HepG2 (cell line): ENCODE results near the gene OR6S1. TPM values are rescaled to one million over a fixed set of nuclear protein-coding genes. Genes with fewer than 3 reads are reported as not detected.

Experiments
- ARNT2 ChIP-seq: sonication (generic); formaldehyde crosslinking; IDR thresholded peaks from 2 replicates; pipeline ENCODE4 v1.8.0; 2022; ENCODE audit warnings: mild to moderate bottlenecking, low read depth, missing genetic modification reagents, moderate library complexity
- GABPB1 ChIP-seq: IDR thresholded peaks from 2 replicates; pipeline ENCODE4 v1.6.1; 2016; ENCODE audit warnings: mild to moderate bottlenecking, missing genetic modification reagents, moderate library complexity, missing compliant biosample characterization
- HINFP ChIP-seq: sonication (generic); formaldehyde crosslinking; IDR thresholded peaks from 2 replicates; pipeline ENCODE4 v1.4.0; 2020; ENCODE audit warnings: low read depth, mild to moderate bottlenecking, missing genetic modification reagents
- KMT2B ChIP-seq: IDR thresholded peaks from 2 replicates; pipeline ENCODE4 v1.6.1; 2016; ENCODE audit warnings: missing genetic modification reagents, missing compliant biosample characterization
- NCOA2 ChIP-seq: sonication (generic); formaldehyde crosslinking; IDR thresholded peaks from 2 replicates; pipeline ENCODE4 v1.8.0; 2022; ENCODE audit warnings: inconsistent platforms
- POGZ ChIP-seq: sonication (generic); formaldehyde crosslinking; IDR thresholded peaks from 2 replicates; pipeline ENCODE4 v1.4.0; 2020; ENCODE audit warnings: mild to moderate bottlenecking, missing genetic modification reagents
- RAD51 ChIP-seq: fragments of 450-650 bp; IDR thresholded peaks from 2 replicates; pipeline ENCODE4 v1.6.1; 2016; ENCODE audit warnings: borderline replicate concordance
- REL ChIP-seq: sonication (generic); formaldehyde crosslinking; conservative IDR thresholded peaks from 2 replicates; pipeline ENCODE4 v1.8.0; 2022; ENCODE audit warnings: mild to moderate bottlenecking, missing genetic modification reagents, moderate library complexity
- RFX1 ChIP-seq: fragments of 450-650 bp; IDR thresholded peaks from 2 replicates; pipeline ENCODE4 v1.6.1; 2017
- TERF1 ChIP-seq: sonication (generic); formaldehyde crosslinking; IDR thresholded peaks from 2 replicates; pipeline ENCODE4 v1.8.0; 2022; ENCODE audit warnings: mild to moderate bottlenecking, missing genetic modification reagents, moderate library complexity
- ZBTB42 ChIP-seq: sonication (generic); formaldehyde crosslinking; IDR thresholded peaks from 2 replicates; pipeline ENCODE4 v1.5.0; 2020; ENCODE audit warnings: mild to moderate bottlenecking, missing genetic modification reagents
- ZFP62 ChIP-seq: sonication (generic); formaldehyde crosslinking; IDR thresholded peaks from 2 replicates; pipeline ENCODE4 v1.4.0; 2020; ENCODE audit warnings: missing genetic modification reagents
- ZKSCAN1 ChIP-seq: fragments of 150-350 bp; IDR thresholded peaks from 2 replicates; pipeline ENCODE4 v1.6.1; 2014; ENCODE audit warnings: low read length
- ZNF12 ChIP-seq: sonication (generic); formaldehyde crosslinking; IDR thresholded peaks from 2 replicates; pipeline ENCODE4 v1.5.0; 2020; ENCODE audit warnings: missing genetic modification reagents
- ZNF367 ChIP-seq: sonication (generic); formaldehyde crosslinking; IDR thresholded peaks from 2 replicates; pipeline ENCODE4 v1.4.0; 2020; ENCODE audit warnings: missing genetic modification reagents, borderline replicate concordance
- ZNF430 ChIP-seq: sonication (generic); formaldehyde crosslinking; IDR thresholded peaks from 2 replicates; pipeline ENCODE4 v1.9.0; 2021; ENCODE audit warnings: mild to moderate bottlenecking, missing genetic modification reagents
- ZNF530 ChIP-seq: sonication (generic); formaldehyde crosslinking; IDR thresholded peaks from 2 replicates; pipeline ENCODE4 v1.5.0; 2020; ENCODE audit warnings: low read depth, mild to moderate bottlenecking, missing genetic modification reagents
- ZNF557 ChIP-seq: sonication (generic); formaldehyde crosslinking; IDR thresholded peaks from 2 replicates; pipeline ENCODE4 v1.4.0; 2020; ENCODE audit warnings: missing genetic modification reagents
- ZNF629 ChIP-seq: sonication (generic); formaldehyde crosslinking; conservative IDR thresholded peaks from 2 replicates; pipeline ENCODE4 v1.5.0; 2020; ENCODE audit warnings: missing genetic modification reagents
- polyA plus RNA-seq, 8 experiments: library from polyadenylated mRNA; depleted of rRNA in 3 of 8; stranded (reverse) in 7 of 8; unstranded in 1 of 8; fragments of >200 nt; fragmentation: Illumina TruSeq in 4 of 8; extraction: Trizol in 4 of 8; gene quantifications; 2 replicates each; pipeline versions ENCODE4 v1.2.1 to v1.2.3, GENCODE V29; 2011 to 2016; ENCODE audit warnings: low read depth in 4 of 8, missing spikeins in 1 of 8, mixed read lengths in 1 of 8; ENCODE audit not compliant: insufficient read depth in 1 of 8
- total RNA-seq, 5 experiments: library from RNA; depleted of rRNA; stranded (reverse); fragments of >200 nt; fragmentation: Illumina TruSeq; extraction: Trizol; gene quantifications; 2 replicates each; pipeline ENCODE4 v1.2.3, GENCODE V29; 2016; ENCODE audit warnings: low read depth in 1 of 5
- TF ChIP-seq, protein P1 (sequence below): sonication (generic); formaldehyde crosslinking; IDR thresholded peaks from 2 replicates; pipeline ENCODE4 v1.4.0; 2020; ENCODE audit warnings: missing genetic modification reagents
- TF ChIP-seq, protein P2 (sequence below): sonication (generic); formaldehyde crosslinking; IDR thresholded peaks from 2 replicates; pipeline ENCODE4 v1.4.0; 2020; ENCODE audit warnings: low read depth, missing genetic modification reagents
- TF ChIP-seq, protein P3 (sequence below): sonication (generic); formaldehyde crosslinking; IDR thresholded peaks from 2 replicates; pipeline ENCODE4 v1.5.0; 2020; ENCODE audit warnings: missing genetic modification reagents

Gene OR6S1
- total and polyA plus RNA-seq, 2 of the 13 experiments (the other 11 are each of a cell fraction or from before 2014, with no cell fraction given): 0.09 TPM; not detected in 1

- TF ChIP-seq, protein P1, sequence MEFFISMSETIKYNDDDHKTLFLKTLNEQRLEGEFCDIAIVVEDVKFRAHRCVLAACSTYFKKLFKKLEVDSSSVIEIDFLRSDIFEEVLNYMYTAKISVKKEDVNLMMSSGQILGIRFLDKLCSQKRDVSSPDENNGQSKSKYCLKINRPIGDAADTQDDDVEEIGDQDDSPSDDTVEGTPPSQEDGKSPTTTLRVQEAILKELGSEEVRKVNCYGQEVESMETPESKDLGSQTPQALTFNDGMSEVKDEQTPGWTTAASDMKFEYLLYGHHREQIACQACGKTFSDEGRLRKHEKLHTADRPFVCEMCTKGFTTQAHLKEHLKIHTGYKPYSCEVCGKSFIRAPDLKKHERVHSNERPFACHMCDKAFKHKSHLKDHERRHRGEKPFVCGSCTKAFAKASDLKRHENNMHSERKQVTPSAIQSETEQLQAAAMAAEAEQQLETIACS (CRISPR knock-in tag): no peak; the same call in 1 of the 2 replicates
- TF ChIP-seq ZNF530 (no peak), POGZ (CRISPR knock-in tag) (no peak; the same call in 1 of the 2 replicates), ZNF557 (no peak), RFX1 (no peak), GABPB1 (CRISPR knock-in tag) (peak; percentile 94), KMT2B (CRISPR knock-in tag) (no peak; the same call in none of the 2 replicates), ZKSCAN1 (0 out of 2 replicates have a peak, but pooled peaks have one; percentile 35), ZNF430 (CRISPR knock-in tag) (peak; percentile 17; the same call in 1 of the 2 replicates), ARNT2 (CRISPR knock-in tag) (peak; percentile 40), ZFP62 (no peak), HINFP (peak; percentile 100), ZNF12 (CRISPR knock-in tag) (no peak; the same call in 1 of the 2 replicates), TERF1 (no peak), RAD51 (no peak), REL (CRISPR knock-in tag) (peak; percentile 93; the same call in 1 of the 2 replicates), ZNF629 (CRISPR knock-in tag) (no peak), NCOA2 (CRISPR knock-in tag) (peak; percentile 51; the same call in 1 of the 2 replicates), ZBTB42 (peak; percentile 69; the same call in 1 of the 2 replicates), ZNF367 (CRISPR knock-in tag) (peak; percentile 94; the same call in 1 of the 2 replicates)
- TF ChIP-seq, protein P2, sequence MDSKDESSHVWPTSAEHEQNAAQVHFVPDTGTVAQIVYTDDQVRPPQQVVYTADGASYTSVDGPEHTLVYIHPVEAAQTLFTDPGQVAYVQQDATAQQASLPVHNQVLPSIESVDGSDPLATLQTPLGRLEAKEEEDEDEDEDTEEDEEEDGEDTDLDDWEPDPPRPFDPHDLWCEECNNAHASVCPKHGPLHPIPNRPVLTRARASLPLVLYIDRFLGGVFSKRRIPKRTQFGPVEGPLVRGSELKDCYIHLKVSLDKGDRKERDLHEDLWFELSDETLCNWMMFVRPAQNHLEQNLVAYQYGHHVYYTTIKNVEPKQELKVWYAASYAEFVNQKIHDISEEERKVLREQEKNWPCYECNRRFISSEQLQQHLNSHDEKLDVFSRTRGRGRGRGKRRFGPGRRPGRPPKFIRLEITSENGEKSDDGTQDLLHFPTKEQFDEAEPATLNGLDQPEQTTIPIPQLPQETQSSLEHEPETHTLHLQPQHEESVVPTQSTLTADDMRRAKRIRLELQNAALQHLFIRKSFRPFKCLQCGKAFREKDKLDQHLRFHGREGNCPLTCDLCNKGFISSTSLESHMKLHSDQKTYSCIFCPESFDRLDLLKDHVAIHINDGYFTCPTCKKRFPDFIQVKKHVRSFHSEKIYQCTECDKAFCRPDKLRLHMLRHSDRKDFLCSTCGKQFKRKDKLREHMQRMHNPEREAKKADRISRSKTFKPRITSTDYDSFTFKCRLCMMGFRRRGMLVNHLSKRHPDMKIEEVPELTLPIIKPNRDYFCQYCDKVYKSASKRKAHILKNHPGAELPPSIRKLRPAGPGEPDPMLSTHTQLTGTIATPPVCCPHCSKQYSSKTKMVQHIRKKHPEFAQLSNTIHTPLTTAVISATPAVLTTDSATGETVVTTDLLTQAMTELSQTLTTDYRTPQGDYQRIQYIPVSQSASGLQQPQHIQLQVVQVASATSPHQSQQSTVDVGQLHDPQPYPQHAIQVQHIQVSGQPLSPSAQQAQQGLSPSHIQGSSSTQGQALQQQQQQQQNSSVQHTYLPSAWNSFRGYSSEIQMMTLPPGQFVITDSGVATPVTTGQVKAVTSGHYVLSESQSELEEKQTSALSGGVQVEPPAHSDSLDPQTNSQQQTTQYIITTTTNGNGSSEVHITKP (CRISPR knock-in tag): no peak
- TF ChIP-seq, protein P3, sequence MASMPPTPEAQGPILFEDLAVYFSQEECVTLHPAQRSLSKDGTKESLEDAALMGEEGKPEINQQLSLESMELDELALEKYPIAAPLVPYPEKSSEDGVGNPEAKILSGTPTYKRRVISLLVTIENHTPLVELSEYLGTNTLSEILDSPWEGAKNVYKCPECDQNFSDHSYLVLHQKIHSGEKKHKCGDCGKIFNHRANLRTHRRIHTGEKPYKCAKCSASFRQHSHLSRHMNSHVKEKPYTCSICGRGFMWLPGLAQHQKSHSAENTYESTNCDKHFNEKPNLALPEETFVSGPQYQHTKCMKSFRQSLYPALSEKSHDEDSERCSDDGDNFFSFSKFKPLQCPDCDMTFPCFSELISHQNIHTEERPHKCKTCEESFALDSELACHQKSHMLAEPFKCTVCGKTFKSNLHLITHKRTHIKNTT (CRISPR knock-in tag): no peak
Observed at GRCh38 chr14:20682435-20683124, 41.1 kb upstream of the OR6S1 start (continued).
